G401 (cell line): ENCODE measurements around the gene GATD1. TPM values are rescaled to one million over a fixed set of nuclear protein-coding genes. Genes with fewer than 3 reads are reported as not detected.

Experiments
- DNase-seq: peaks from one replicate; pipeline ENCODE4 v3.0.0-alpha.2; 2015; ENCODE audit warnings: low spot score
- in situ Hi-C: cut with HindIII; loops from 2 replicates; pipeline ENCODE4 v1.10.0; 2016; ENCODE audit warnings: low sequenced_read_pairs, mixed read lengths
- total RNA-seq: library from RNA; depleted of rRNA; stranded (reverse); fragments of >200 nt; shearing (Covaris generic); gene quantifications from 2 replicates; pipeline ENCODE4 v1.2.3, GENCODE V29; 2014

Gene GATD1
- total RNA-seq, 1 experiment from 2014 or later = 63.4 TPM

DNA sequence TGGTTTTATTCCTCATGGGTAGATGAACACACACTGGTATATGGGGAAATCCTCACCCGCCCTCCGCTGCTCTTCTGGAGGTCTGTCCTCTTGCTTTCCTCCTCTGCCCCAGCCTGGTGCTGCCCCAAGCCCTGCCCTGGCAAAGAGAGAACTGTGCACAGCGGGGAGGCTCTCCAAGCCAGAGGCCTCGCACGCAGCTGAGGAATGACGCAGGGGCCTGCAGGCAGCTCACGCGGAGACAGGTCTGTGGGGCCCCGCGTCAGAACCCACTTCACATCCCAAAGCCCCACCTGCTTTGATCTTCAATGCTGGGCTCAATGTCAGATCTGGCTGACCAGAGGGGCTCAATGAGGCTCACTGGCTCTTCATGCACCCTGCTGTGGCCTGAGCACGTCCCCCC, 10.0 kb downstream of the GATD1 start:
- DNase-seq = no peak
- in situ Hi-C loops = loop anchor here (25.0 kb wide), 1 partner anchor 105 kb away; no protein-coding TSS in a partner anchor

DNA sequence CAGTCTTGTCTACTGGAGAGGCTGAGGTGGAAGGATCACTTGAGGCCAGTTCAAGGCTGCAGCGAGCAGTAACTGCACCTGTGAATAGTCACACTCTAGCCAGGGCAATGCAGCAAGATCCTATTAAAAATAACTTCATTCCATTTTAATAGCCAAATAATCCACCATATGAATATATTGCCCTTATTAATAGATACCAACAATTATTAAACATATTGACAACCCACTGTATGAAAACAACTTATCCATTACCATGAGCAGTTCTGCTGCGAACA, 10.4 kb downstream of the GATD1 start:
- no peak for DNase-seq
- in situ Hi-C loops = loop anchor here (25.0 kb wide), 1 partner anchor 105 kb away; no protein-coding TSS in a partner anchor

- in situ Hi-C loops = loop anchor here (25.0 kb wide), 1 partner anchor 104 kb away; no protein-coding TSS in a partner anchor
- no peak for DNase-seq
Observed at GRCh38 chr11:766106-766935, 11.0 kb downstream of the GATD1 start.

DNA sequence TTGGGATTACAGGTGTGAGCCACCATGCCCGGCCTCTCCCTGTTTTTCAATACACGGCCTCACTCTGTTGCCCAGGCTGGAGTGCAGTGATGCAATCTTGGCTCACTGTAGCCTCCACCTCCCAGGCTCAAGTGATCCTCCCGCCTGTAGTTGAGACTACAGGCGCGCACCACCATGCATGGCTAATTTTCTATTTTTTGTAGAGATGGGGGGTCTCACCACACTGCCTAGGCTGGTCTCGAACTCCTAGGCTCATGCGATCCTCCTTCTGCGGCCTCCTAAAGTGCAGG, 11.5 kb downstream of the GATD1 start:
- in situ Hi-C loops = loop anchor here (25.0 kb wide), 1 partner anchor 103 kb away; no protein-coding TSS in a partner anchor
- DNase-seq = no peak

- DNase-seq = peak; percentile 66
- in situ Hi-C loops = loop anchor here (25.0 kb wide), 1 partner anchor 103 kb away; no protein-coding TSS in a partner anchor
Observed at GRCh38 chr11:765025-765801, 12.1 kb downstream of the GATD1 start.

DNA sequence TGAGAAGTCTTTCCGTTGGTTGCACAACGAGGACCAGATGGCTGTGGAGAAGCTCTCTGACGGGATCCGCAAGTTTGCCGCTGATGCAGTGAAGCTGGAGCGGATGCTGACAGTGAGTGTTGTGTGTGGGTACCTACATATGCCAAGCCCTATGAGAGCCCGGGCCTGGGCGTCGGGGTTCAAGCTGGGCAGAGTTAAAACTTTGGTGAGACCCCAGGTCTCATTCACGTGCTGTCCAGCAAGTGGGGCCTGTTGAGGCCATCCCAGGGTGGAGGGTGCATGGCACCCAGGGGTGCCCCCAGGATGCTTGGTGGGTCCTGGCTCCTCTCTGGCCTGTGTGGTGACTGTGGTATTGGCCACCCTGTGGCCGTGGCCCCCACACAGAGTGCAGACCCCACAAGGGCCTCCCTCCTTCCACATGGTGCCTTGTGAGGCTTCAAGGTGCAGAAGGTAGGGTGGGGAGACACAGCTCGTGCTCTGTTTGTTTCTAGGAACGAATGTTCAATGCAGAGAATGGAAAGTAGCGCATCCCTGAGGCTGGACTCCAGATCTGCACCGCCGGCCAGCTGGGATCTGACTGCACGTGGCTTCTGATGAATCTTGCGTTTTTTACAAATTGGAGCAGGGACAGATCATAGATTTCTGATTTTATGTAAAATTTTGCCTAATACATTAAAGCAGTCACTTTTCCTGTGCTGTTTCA, 12.8 kb downstream of the GATD1 start:
- in situ Hi-C loops = loop anchor here (25.0 kb wide), 1 partner anchor 102 kb away; no protein-coding TSS in a partner anchor
- peak; percentile 47 for DNase-seq

DNA sequence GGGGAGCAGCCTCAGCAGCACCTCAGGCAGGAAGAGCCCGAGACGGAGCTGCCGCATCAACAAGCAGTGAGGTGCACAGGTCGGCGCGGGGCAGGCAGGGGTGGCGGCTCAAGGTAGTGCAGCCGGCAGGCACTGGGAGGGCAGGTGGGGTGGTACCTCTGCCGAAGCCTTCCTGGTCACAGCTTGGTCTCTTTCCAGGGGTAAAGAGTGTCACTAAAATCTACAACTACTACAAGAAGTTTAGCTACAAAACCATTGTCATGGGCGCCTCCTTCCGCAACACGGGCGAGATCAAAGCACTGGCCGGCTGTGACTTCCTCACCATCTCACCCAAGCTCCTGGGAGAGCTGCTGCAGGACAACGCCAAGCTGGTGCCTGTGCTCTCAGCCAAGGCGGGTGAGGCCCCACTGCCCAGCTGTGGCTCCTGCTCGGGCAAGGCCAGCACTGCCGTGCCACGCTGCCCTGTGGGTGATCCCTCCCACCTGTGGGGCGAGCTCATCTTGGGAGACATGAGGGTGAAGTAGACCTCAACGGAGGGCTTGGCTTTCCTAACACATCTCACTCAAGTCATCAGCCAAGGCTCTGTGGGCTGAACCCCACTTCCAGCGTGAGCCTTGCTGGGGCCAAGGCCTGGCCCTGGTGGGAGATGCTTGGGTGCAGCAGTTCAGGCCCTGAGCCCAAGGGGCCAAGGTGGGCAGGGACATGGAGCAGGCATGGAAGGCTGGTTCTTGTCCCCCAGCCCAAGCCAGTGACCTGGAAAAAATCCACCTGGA, 13.6 kb downstream of the GATD1 start:
- in situ Hi-C loops = loop anchor here (25.0 kb wide), 1 partner anchor 101 kb away; no protein-coding TSS in a partner anchor
- DNase-seq = no peak

DNA sequence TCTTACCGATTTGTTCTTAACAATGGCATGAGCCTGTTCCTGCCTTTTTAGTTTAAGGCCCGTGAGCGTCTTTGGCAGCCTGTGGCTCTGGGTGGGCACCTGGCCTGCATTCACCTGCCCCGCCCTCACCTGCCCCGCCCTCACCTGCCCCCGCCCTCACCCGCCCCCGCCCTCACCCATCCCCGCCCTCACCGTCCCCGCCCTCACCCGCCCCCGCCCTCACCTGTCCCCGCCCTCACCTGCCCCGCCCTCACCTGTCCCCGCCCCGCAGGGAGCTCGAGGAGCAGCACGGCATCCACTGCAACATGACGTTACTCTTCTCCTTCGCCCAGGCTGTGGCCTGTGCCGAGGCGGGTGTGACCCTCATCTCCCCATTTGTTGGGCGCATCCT, 14.2 kb downstream of the GATD1 start:
- in situ Hi-C loops = loop anchor here (25.0 kb wide), 1 partner anchor 101 kb away; no protein-coding TSS in a partner anchor
- no peak for DNase-seq

- in situ Hi-C loops = loop anchor here (25.0 kb wide), 1 partner anchor 100 kb away; no protein-coding TSS in a partner anchor
- peak; percentile 80 for DNase-seq
Observed at GRCh38 chr11:762421-763072, 14.7 kb downstream of the GATD1 start.

DNA sequence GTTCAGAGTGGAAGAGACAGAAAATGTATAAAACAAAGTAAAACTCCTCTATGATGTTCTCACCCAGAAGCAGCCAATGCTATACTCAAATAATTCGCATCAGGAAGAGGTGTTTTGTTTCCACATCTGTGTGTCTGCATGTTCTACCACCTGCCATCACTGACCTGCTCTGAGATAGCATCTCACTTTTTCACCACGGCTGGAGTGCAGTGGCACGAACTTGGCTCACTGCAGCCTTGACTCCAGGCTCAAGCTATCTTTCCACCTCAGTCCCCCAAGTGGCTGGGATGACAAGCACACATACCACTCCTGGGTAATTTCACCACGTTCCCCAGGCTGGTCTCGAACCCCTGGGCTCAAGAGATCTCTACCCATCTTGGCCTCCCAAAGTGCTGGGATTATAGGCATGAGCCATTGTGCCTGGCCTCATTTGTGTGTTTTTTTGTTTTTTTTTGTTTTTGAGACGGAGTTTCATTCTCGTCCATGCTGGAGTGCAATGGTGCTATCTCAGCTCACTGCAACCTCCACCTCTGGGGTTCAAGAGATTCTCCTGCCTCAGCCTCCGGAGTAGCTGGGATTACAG, 15.7 kb downstream of the GATD1 start:
- in situ Hi-C loops = loop anchor here (25.0 kb wide), 1 partner anchor 99 kb away; no protein-coding TSS in a partner anchor

GRCh38 chr11:760236-760635, 17.1 kb downstream of the GATD1 start:
- no peak for DNase-seq
- in situ Hi-C loops = loop anchor here (25.0 kb wide), 1 partner anchor 98 kb away; no protein-coding TSS in a partner anchor

More for the DNA sequence above, 15.7 kb downstream of the GATD1 start:
- no peak for DNase-seq

GRCh38 chr11:749731-750130, 27.6 kb downstream of the GATD1 start:
- in situ Hi-C loops = loop anchor here (25.0 kb wide), 1 partner anchor 87 kb away; no protein-coding TSS in a partner anchor
- no peak for DNase-seq

DNA sequence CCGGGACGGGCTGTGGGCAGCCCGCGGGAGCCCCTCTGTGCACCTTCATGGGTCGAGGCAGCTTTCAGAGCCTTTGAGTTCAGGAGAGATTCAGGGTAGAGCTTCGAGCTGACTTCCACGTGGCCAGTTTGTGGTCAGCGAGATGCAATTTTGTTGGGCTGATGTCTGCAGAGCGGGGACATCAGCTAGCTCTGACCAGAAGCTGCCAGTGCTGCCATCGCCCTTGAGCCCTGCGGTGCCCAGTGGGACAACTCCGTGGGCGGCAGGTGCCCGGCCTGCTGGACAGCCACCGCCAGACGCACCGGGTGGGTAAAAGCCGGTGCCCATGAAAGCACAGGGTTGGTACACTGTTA, 29.3 kb downstream of the GATD1 start:
- no peak for DNase-seq
- in situ Hi-C loops = no loop called here

GRCh38 chr11:747158-748006, 29.9 kb downstream of the GATD1 start, which contains the start of gene TALDO1:
Gene TALDO1, plus strand, starts transcription at chr11:747464. Its CDS starts 18 bp downstream, at chr11:747482.
- in situ Hi-C loops = no loop called here

DNA sequence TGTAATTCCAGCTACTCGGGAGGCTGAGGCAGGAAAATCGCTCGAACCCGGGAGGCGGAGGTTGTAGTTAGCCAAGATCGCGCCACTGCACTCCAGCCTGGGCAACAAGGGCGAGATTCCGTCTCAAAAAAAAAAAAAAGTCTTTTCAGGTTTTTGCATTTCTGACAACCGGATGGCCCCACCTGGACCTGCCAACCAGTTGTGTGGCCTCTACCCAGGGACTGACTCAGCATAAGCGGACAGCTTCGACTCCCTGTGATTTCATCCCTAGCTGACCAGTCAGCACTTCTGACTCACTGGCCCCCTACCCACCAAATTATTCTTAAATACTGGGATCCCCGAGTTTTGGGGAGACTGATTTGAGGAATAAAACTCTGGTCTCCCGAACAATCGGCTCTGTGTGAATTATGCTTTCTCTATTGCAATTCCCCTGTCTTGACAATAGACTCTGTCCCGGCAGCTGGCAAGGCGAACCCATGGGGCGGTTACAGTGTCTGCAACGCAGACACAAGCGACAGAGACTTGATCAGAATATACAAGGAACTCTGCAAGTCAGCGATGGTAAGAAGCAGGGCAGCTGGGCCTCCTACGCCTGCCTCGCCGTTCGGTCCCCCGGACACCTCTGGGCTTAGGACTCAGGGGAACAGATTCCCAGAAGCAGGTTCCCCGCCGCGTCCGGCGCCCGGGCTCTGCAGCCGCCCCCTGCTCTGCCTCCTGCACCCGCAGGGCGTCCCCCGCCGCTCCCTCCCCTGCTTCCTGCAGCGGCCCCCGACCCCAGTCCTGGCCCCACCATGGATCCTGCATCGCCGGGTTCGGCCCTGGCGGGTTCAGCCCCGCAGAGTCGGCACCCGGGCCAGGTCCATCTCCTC, 30.8 kb downstream of the GATD1 start:
- DNase-seq = peak; percentile 44
- in situ Hi-C loops = no loop called here

More at GRCh38 chr11:747158-748006, 29.9 kb downstream of the GATD1 start, which contains the start of gene TALDO1:
- DNase-seq = peak; percentile 86

- in situ Hi-C loops = no loop called here
Observed at GRCh38 chr11:745428-745827, 31.9 kb downstream of the GATD1 start.

More at GRCh38 chr11:745428-745827, 31.9 kb downstream of the GATD1 start:
- no peak for DNase-seq
